ENCODE results near the gene FAM81B. TPM values are rescaled to one million over a fixed set of nuclear protein-coding genes. Genes with fewer than 3 reads are reported as not detected.

The FAM81B gene
- polyA plus RNA-seq, 1 of the 3 experiments (the other 2 are of a cell fraction): 0.21 TPM

DNA sequence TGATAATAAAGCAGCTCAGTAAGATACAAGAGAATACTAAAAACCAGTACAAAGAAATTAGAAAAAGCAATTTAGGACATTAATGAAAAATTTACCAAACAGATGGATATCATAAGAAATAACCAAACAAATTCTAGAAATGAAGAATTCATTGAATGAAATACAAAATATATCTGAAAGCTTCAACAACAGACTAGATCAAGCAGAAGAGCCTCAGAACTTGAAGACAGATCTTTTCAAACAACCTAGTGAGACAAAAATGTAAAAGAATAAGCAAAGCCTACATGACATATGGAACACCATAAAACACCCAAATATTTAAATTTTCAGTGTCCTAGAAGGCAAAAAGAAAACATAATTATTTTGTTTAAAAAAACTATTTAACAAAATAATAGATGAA lies 96.7 kb downstream of the FAM81B start:
- DNase-seq: no peak
- H3K27ac ChIP-seq (ENCODE audit: low read depth in 2 of 2, low read length in 1 of 2): no peak overlapping the region
- no peaks in the 10 kb centered on the region for H3K27me3 ChIP-seq (ENCODE audit: insufficient read depth)
- H3K9ac ChIP-seq: no peak overlapping the region
- H2AFZ ChIP-seq (ENCODE audit: low read depth): no peak overlapping the region
- TF ChIP-seq GATA2 (CRISPR knock-in tag; IDR thresholded peaks at IDR 0.05) (no peak), FOXJ3 (CRISPR knock-in tag; IDR thresholded peaks at IDR 0.05) (no peak), RAD21 (IDR thresholded peaks at IDR 0.05; ENCODE audit: low read length) (no peak), SIN3A (IDR thresholded peaks at IDR 0.05; ENCODE audit: borderline replicate concordance, low read depth, low read length) (no peak), RCOR1 (IDR thresholded peaks at IDR 0.05; ENCODE audit: low read length) (no peak), GABPA (IDR thresholded peaks at IDR 0.05; ENCODE audit: low read depth) (no peak), POLR2AphosphoS5 (IDR thresholded peaks at IDR 0.05; ENCODE audit: low read depth, low read length) (no peak), ELF1 (IDR thresholded peaks at IDR 0.05) (no peak), CHD2 (IDR thresholded peaks at IDR 0.05; ENCODE audit: low read length, partially characterized antibody) (no peak), YY1 (IDR thresholded peaks at IDR 0.05; ENCODE audit: low read depth) (no peak), MEF2A (IDR thresholded peaks at IDR 0.05; ENCODE audit: borderline replicate concordance, low read depth) (no peak), RFX5 (IDR thresholded peaks at IDR 0.05; ENCODE audit: low read length) (no peak)
- TF ChIP-seq, protein P1, sequence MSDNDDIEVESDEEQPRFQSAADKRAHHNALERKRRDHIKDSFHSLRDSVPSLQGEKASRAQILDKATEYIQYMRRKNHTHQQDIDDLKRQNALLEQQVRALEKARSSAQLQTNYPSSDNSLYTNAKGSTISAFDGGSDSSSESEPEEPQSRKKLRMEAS (IDR thresholded peaks at IDR 0.05; ENCODE audit: low read depth): no peak
- TF ChIP-seq, protein P2, sequence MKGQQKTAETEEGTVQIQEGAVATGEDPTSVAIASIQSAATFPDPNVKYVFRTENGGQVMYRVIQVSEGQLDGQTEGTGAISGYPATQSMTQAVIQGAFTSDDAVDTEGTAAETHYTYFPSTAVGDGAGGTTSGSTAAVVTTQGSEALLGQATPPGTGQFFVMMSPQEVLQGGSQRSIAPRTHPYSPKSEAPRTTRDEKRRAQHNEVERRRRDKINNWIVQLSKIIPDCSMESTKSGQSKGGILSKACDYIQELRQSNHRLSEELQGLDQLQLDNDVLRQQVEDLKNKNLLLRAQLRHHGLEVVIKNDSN (IDR thresholded peaks at IDR 0.05; ENCODE audit: borderline replicate concordance, low read depth): no peak
- TF ChIP-seq, protein P3, sequence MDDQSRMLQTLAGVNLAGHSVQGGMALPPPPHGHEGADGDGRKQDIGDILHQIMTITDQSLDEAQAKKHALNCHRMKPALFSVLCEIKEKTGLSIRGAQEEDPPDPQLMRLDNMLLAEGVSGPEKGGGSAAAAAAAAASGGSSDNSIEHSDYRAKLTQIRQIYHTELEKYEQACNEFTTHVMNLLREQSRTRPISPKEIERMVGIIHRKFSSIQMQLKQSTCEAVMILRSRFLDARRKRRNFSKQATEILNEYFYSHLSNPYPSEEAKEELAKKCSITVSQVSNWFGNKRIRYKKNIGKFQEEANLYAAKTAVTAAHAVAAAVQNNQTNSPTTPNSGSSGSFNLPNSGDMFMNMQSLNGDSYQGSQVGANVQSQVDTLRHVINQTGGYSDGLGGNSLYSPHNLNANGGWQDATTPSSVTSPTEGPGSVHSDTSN (IDR thresholded peaks at IDR 0.05): no peak
- TF ChIP-seq, protein P4, sequence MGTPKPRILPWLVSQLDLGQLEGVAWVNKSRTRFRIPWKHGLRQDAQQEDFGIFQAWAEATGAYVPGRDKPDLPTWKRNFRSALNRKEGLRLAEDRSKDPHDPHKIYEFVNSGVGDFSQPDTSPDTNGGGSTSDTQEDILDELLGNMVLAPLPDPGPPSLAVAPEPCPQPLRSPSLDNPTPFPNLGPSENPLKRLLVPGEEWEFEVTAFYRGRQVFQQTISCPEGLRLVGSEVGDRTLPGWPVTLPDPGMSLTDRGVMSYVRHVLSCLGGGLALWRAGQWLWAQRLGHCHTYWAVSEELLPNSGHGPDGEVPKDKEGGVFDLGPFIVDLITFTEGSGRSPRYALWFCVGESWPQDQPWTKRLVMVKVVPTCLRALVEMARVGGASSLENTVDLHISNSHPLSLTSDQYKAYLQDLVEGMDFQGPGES (IDR thresholded peaks at IDR 0.05; ENCODE audit: low read depth, low read length): no peak
- no peak overlapping the region for H3K4me3 ChIP-seq (ENCODE audit: low read depth in 2 of 2, low read length in 1 of 2)
- H3K79me2 ChIP-seq (ENCODE audit: insufficient read depth): no peaks in the 10 kb centered on the region
- peaks cover 14% of the 10 kb centered on the region; the same call in 1 of the 2 replicates for H3K9me3 ChIP-seq
- no peaks in the 10 kb centered on the region for H4K20me1 ChIP-seq (ENCODE audit: insufficient read depth)
- POLR2A ChIA-PET: no interaction called here
- H3K36me3 ChIP-seq (replicated peaks in 1 of 2; ENCODE audit: control insufficient read depth in 1 of 2, insufficient read depth in 2 of 2, low read length in 1 of 2): peaks cover 70 to 85% of the 10 kb centered on the region in 2 experiments
- CTCF ChIA-PET: interaction anchor here (0.6 kb wide), 1 partner anchor 15 kb away, joined by 3 read pairs; no protein-coding TSS in a partner anchor
- no peaks in the 10 kb centered on the region for H3F3A ChIP-seq (replicated peaks; ENCODE audit: insufficient read depth)
- no peaks in the 10 kb centered on the region for H3K4me1 ChIP-seq (ENCODE audit: control insufficient read depth in 1 of 2, insufficient read depth in 2 of 2, low read depth in 1 of 2, low read length in 1 of 2)
- no peaks in the 10 kb centered on the region for H3K9me2 ChIP-seq
- H3K4me2 ChIP-seq: no peak overlapping the region

Other genes starting within 250 kb of the FAM81B start
- 0.53 and 0.62 TPM in 2 replicates for gene MCTP1, start 106.3 kb upstream of the FAM81B start, polyA plus RNA-seq (2012; rRNA removed)
- gene SKIC3, start 163.6 kb downstream of the FAM81B start, polyA plus RNA-seq (2012; rRNA removed): 27.4 and 47.5 TPM in 2 replicates
- gene ARSK, start 163.7 kb downstream of the FAM81B start, polyA plus RNA-seq (2012; rRNA removed): 5.6 and 6.9 TPM in 2 replicates
- gene GPR150, start 228.7 kb downstream of the FAM81B start, polyA plus RNA-seq (2012; rRNA removed): 0.06 and 0.07 TPM in 2 replicates

Measured in SK-N-SH (cell line).